Endodermal cell (in vitro differentiated cells): ENCODE data around the gene BARHL2. TPM values are rescaled to one million over a fixed set of nuclear protein-coding genes. Genes with fewer than 3 reads are reported as not detected.

Source experiments
- DNase-seq: peaks from one replicate; pipeline ENCODE4 v3.0.0-alpha.2; 2017
- H3K27ac ChIP-seq: 2 replicates; pipeline ENCODE4 v1.5.1; 2013; ENCODE audit warnings: mild to moderate bottlenecking, low read depth, low read length, moderate library complexity
- H3K27me3 ChIP-seq: 2 replicates; pipeline ENCODE4 v1.6.1; 2013; ENCODE audit warnings: mild to moderate bottlenecking, low read length, moderate library complexity; ENCODE audit not compliant: insufficient read depth, control insufficient read depth, poor library complexity, severe bottlenecking
- H3K36me3 ChIP-seq: 2 replicates; pipeline ENCODE4 v1.7.0; 2013; ENCODE audit warnings: mild to moderate bottlenecking, low read length, moderate library complexity; ENCODE audit not compliant: control insufficient read depth, insufficient read depth
- H3K4me1 ChIP-seq: one replicate; pipeline ENCODE4 v1.7.0; 2013; ENCODE audit warnings: low read length; ENCODE audit not compliant: control insufficient read depth, insufficient read depth
- H3K4me3 ChIP-seq: 2 replicates; pipeline ENCODE4 v1.5.1; 2013; ENCODE audit warnings: mild to moderate bottlenecking, low read length, moderate library complexity
- H3K9ac ChIP-seq: 2 replicates; pipeline ENCODE4 v1.6.1; 2013; ENCODE audit warnings: mild to moderate bottlenecking, low read length, moderate library complexity; ENCODE audit not compliant: poor library complexity, severe bottlenecking; ENCODE audit errors: extremely low read depth
- H3K9me3 ChIP-seq: 2 replicates; pipeline ENCODE4 v1.6.1; 2013; ENCODE audit warnings: mild to moderate bottlenecking, low read length, moderate library complexity; ENCODE audit not compliant: control insufficient read depth
- H3K27ac Mint-ChIP-seq: 2 replicates; pipeline ENCODE4 v1.8.0; 2020; ENCODE audit warnings: mixed read lengths
- H3K27me3 Mint-ChIP-seq: 2 replicates; pipeline ENCODE4 v1.8.0; 2021; ENCODE audit warnings: mild to moderate bottlenecking, mixed read lengths; ENCODE audit not compliant: insufficient read depth
- H3K36me3 Mint-ChIP-seq: 2 replicates; pipeline ENCODE4 v1.8.0; 2020; ENCODE audit warnings: low read depth, mixed read lengths
- H3K4me1 Mint-ChIP-seq: 2 replicates; pipeline ENCODE4 v1.8.0; 2020; ENCODE audit warnings: mixed read lengths
- H3K4me3 Mint-ChIP-seq: 2 replicates; pipeline ENCODE4 v1.8.0; 2020; ENCODE audit warnings: mild to moderate bottlenecking, moderate library complexity, mixed read lengths
- H3K9me3 Mint-ChIP-seq: 2 replicates; pipeline ENCODE4 v1.8.0; 2020; ENCODE audit warnings: mild to moderate bottlenecking, mixed read lengths
- CTCF ChIP-seq: fragments of 200-600 bp; sonication (generic); conservative IDR thresholded peaks from 2 replicates; pipeline ENCODE4 v1.5.0; 2021; ENCODE audit warnings: antibody characterized with exemption, mild to moderate bottlenecking
- WGBS, 2 experiments: methylation state at CpG; one replicate each; pipeline versions ENCODE4 v1.1.5 to v1.1.7; 2013; ENCODE audit warnings: missing lambda C conversion rate in 2 of 2, mixed read lengths in 1 of 2; ENCODE audit not compliant: insufficient coverage in 1 of 2, insufficient read length in 1 of 2; 5-methylcytosine and 5-hydroxymethylcytosine counted together
- total RNA-seq, 2 donors: library from RNA; stranded (reverse); fragmentation: NEBNext Ultra II Directional in 1 of 2; extraction: Animal tissue kit (Norgen Biotek cat#: 25700) in 1 of 2; gene quantifications; 2 replicates in 1 of 2; 3 replicates in 1 of 2; pipeline ENCODE4 v1.2.1, GENCODE V29; 2021

BARHL2 gene
- total RNA-seq, 2 donors from 2014 or later: not detected

GRCh38 chr1:90761781-90762589 is 44.9 kb upstream of the BARHL2 start:
- peak overlapping the region; percentile 18 for H3K4me3 Mint-ChIP-seq
- H3K9me3 ChIP-seq: no peaks in the 10 kb centered on the region
- no peak overlapping the region for H3K4me3 ChIP-seq
- H3K27ac ChIP-seq: peak overlapping the region; percentile 74
- H3K27me3 Mint-ChIP-seq: peaks cover 9% of the 10 kb centered on the region
- H3K27ac Mint-ChIP-seq: no peak overlapping the region
- no peaks in the 10 kb centered on the region for H3K27me3 ChIP-seq
- TF ChIP-seq CTCF: no peak
- H3K9me3 Mint-ChIP-seq: no peaks in the 10 kb centered on the region
- WGBS, 2 experiments: 46 to 59% methylated on average over 7 to 12 of the region's 12 CpGs
- no peaks in the 10 kb centered on the region for H3K36me3 Mint-ChIP-seq
- H3K9ac ChIP-seq: no peak overlapping the region
- H3K4me1 Mint-ChIP-seq: peaks cover 19% of the 10 kb centered on the region
- H3K4me1 ChIP-seq: no peaks in the 10 kb centered on the region
- DNase-seq: peak; percentile 84
- H3K36me3 ChIP-seq: no peaks in the 10 kb centered on the region

GRCh38 chr1:90761156-90761555 is 44.1 kb upstream of the BARHL2 start:
- Histone ChIP-seq H3K27me3 (no peaks in the 10 kb centered on the region), H3K27ac (no peak overlapping the region), H3K9me3 (no peaks in the 10 kb centered on the region), H3K4me1 (no peaks in the 10 kb centered on the region), H3K4me3 (no peak overlapping the region), H3K36me3 (no peaks in the 10 kb centered on the region), H3K9ac (no peak overlapping the region)
- TF ChIP-seq CTCF: no peak
- peak; percentile 59 for DNase-seq
- WGBS, 2 experiments: 82 to 94% methylated on average over 7 of the region's 7 CpGs
- Mint-ChIP-seq H3K27ac (no peak overlapping the region), H3K36me3 (no peaks in the 10 kb centered on the region), H3K4me3 (no peak overlapping the region), H3K27me3 (peaks cover 8% of the 10 kb centered on the region), H3K4me1 (peaks cover 19% of the 10 kb centered on the region), H3K9me3 (no peaks in the 10 kb centered on the region)

GRCh38 chr1:90753556-90753955 is 36.5 kb upstream of the BARHL2 start:
- no peak overlapping the region for H3K9ac ChIP-seq
- H3K9me3 ChIP-seq: no peaks in the 10 kb centered on the region
- Mint-ChIP-seq H3K9me3 (no peaks in the 10 kb centered on the region), H3K27ac (no peak overlapping the region), H3K36me3 (no peaks in the 10 kb centered on the region), H3K4me1 (peaks cover 35% of the 10 kb centered on the region), H3K27me3 (peaks cover 8% of the 10 kb centered on the region), H3K4me3 (no peak overlapping the region)
- no peak for DNase-seq
- no peak for TF ChIP-seq CTCF
- no peak overlapping the region for H3K4me3 ChIP-seq
- H3K27me3 ChIP-seq: peaks cover 8% of the 10 kb centered on the region
- no peaks in the 10 kb centered on the region for H3K36me3 ChIP-seq
- H3K27ac ChIP-seq: no peak overlapping the region
- H3K4me1 ChIP-seq: peaks cover 15% of the 10 kb centered on the region
- WGBS, 2 experiments: 93 to 100% methylated on average over 1 of the region's 1 CpG
